ENCODE data around the gene TIMM9. TPM values are rescaled to one million over a fixed set of nuclear protein-coding genes. Genes with fewer than 3 reads are reported as not detected.

The TIMM9 gene, protein sequence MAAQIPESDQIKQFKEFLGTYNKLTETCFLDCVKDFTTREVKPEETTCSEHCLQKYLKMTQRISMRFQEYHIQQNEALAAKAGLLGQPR
- total RNA-seq (2014; rRNA removed; shearing (Covaris generic)) = 39.4 and 108 TPM in 2 replicates
- 66.1 and 69.1 TPM in 2 replicates for polyA plus RNA-seq (2016; fragmentation: Nextera tagmentation; extraction: Ambion mirVana)

DNA sequence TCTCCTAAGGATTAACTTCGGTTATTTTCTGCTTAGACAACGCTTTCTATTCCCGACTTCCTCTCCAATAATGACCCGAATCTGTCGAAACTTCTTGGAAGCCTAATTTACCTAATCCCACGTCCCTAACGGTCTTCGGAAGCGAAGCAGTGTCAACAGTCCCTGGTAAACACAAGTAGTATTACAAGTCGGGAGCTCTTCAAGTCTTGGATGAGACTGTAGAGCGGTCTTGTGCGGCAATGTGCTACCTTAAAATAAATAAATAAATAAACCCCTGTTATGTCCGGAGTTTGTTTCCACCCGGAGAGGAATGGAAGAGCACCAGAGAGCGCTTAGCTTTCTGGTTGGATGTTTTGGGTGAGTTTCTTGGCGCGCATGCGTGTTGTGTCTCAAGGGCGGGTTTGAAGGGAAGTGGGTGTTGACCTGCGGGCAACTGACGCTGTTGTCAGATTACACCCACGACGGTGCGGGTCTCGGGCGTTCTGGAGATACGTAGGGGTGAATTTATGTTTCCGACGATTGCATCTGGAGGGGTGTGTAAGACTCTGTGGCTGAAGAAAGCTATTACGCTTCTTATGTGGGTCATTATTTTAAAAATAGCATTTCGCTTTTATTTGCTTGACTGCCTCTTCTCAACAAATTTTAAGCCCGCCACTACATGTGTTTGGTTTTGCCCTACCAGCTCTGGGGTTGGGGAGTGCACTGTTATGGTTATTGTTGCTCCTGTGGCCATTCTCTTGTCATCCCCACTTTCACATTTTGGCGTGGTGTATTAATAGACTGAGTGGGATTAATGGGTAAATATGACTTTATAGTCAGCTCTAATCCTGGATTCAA is at the start of gene TIMM9, which contains the start of gene KIAA0586:
Gene TIMM9 (minus strand): TSS at position 251 of the 837 bp plus-strand sequence. CDS start 15,586 bp downstream, outside the sequence.
Gene KIAA0586 (plus strand): TSS at position 439 of the 837 bp plus-strand sequence. CDS start 546 bp downstream, outside the sequence.
- H4K20me1 ChIP-seq (ENCODE audit: insufficient read depth) = no peaks in the 10 kb centered on the region
- peaks cover 59% of the 10 kb centered on the region for H3K79me2 ChIP-seq (ENCODE audit: insufficient read depth)
- no peaks in the 10 kb centered on the region for H3K9me3 ChIP-seq (ENCODE audit: low read depth)
- no peaks in the 10 kb centered on the region for H3K36me3 ChIP-seq (ENCODE audit: low read depth)
- H3K4me2 ChIP-seq (ENCODE audit: unreplicated experiment) = peak within 1 kb of the TSS; percentile 94
- H3K9ac ChIP-seq = peak within 1 kb of the TSS; percentile 98
- peak within 1 kb of the TSS; percentile 99 for H3K27ac ChIP-seq
- peak within 1 kb of the TSS; percentile 99 for H3K4me3 ChIP-seq
- TF ChIP-seq EZH2phosphoT487 (IDR thresholded peaks at IDR 0.05; ENCODE audit: insufficient read depth, low read depth) (no peak), EZH2 (IDR thresholded peaks at IDR 0.05; ENCODE audit: insufficient read depth, poor library complexity, severe bottlenecking) (no peak)
- H2AFZ ChIP-seq = peak within 1 kb of the TSS; percentile 100
- WGBS, 2 experiments (ENCODE audit: low coverage in 1 of 2, low lambda C conversion rate in 2 of 2, missing lambda C conversion rate in 2 of 2) = 1% methylated on average over 33 of the region's 33 CpGs
- DNase-seq = peak; percentile 98
- in situ Hi-C loops (cut with MboI) = no loop called here
- H3K9me2 ChIP-seq (ENCODE audit: insufficient read depth) = no peaks in the 10 kb centered on the region
- peaks cover 23% of the 10 kb centered on the region for H3K4me1 ChIP-seq (ENCODE audit: insufficient read depth)
- H3K27me3 ChIP-seq (replicated peaks; ENCODE audit: insufficient read depth) = no peaks in the 10 kb centered on the region
- peaks cover 24% of the 10 kb centered on the region for H3F3A ChIP-seq (ENCODE audit: insufficient read depth)

DNA sequence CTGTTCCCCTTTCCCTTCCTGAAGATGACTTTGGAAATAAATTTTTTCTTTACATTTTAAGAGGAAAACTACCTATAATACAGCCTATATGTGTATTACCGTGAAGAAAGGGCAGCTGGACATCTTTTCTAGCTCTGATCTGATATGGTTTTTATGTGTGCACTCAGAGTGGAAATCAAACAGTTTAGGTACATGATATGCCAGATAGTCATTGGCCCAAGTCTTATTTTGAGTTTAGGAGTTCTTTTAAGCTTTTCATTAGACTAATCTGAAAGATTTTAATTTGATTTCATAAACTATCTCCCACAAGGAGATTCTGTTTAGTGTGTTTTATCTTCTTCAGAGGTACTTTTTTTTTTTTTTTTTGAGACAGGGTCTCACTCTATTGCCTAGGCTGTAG is 49.0 kb upstream of the TIMM9 start:
- Histone ChIP-seq H3K9me3 (ENCODE audit: low read depth) (no peaks in the 10 kb centered on the region), H3K36me3 (ENCODE audit: low read depth) (peaks cover 18% of the 10 kb centered on the region), H3K4me1 (ENCODE audit: insufficient read depth) (no peaks in the 10 kb centered on the region), H3K9me2 (ENCODE audit: insufficient read depth) (no peaks in the 10 kb centered on the region), H3K27ac (no peak overlapping the region), H3K79me2 (ENCODE audit: insufficient read depth) (no peaks in the 10 kb centered on the region), H3K4me3 (no peak overlapping the region), H4K20me1 (ENCODE audit: insufficient read depth) (no peaks in the 10 kb centered on the region), H2AFZ (no peak overlapping the region), H3K27me3 (replicated peaks; ENCODE audit: insufficient read depth) (no peaks in the 10 kb centered on the region), H3K9ac (no peak overlapping the region), H3K4me2 (ENCODE audit: unreplicated experiment) (no peak overlapping the region), H3F3A (ENCODE audit: insufficient read depth) (no peaks in the 10 kb centered on the region)
- DNase-seq = no peak
- in situ Hi-C loops (cut with MboI) = loop anchor here (25.0 kb wide), 1 partner anchor 961 kb away; no protein-coding TSS in a partner anchor
- 98 to 100% methylated on average over 1 of the region's 1 CpG for WGBS, 2 experiments (ENCODE audit: low coverage in 1 of 2, low lambda C conversion rate in 2 of 2, missing lambda C conversion rate in 2 of 2)
- no peak for TF ChIP-seq EZH2 (IDR thresholded peaks at IDR 0.05; ENCODE audit: insufficient read depth, poor library complexity, severe bottlenecking)
- TF ChIP-seq EZH2phosphoT487 (IDR thresholded peaks at IDR 0.05; ENCODE audit: insufficient read depth, low read depth) = no peak

DNA sequence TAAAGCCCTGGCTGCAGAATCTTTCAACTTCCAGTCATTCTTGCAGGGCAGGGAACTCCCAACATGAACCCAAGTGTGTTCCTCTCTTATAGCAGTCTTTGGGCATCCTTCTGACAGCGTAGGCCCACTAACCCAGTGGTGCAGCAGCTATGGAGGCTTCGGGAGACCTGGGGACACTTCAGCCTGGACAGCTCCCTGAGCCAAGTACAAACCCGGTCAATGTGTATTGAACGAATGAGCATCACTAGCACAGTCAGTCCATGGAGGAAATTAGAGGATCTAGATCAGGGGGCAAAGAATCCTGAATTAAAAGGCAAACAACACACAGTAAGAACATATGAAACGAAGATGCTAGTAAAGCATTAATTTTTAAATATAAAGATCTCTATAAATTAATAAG is 42.0 kb upstream of the TIMM9 start:
- Histone ChIP-seq H3F3A (ENCODE audit: insufficient read depth) (no peaks in the 10 kb centered on the region), H3K27me3 (replicated peaks; ENCODE audit: insufficient read depth) (no peaks in the 10 kb centered on the region), H3K9me2 (ENCODE audit: insufficient read depth) (no peaks in the 10 kb centered on the region), H3K4me3 (no peak overlapping the region), H3K9me3 (ENCODE audit: low read depth) (no peaks in the 10 kb centered on the region), H3K4me2 (ENCODE audit: unreplicated experiment) (no peak overlapping the region), H4K20me1 (ENCODE audit: insufficient read depth) (no peaks in the 10 kb centered on the region), H3K4me1 (ENCODE audit: insufficient read depth) (no peaks in the 10 kb centered on the region), H3K79me2 (ENCODE audit: insufficient read depth) (no peaks in the 10 kb centered on the region), H3K36me3 (ENCODE audit: low read depth) (peaks cover 8% of the 10 kb centered on the region), H3K27ac (no peak overlapping the region), H3K9ac (no peak overlapping the region), H2AFZ (no peak overlapping the region)
- no peak for DNase-seq
- 94 to 99% methylated on average over 5 of the region's 5 CpGs for WGBS, 2 experiments (ENCODE audit: low coverage in 1 of 2, low lambda C conversion rate in 2 of 2, missing lambda C conversion rate in 2 of 2)
- TF ChIP-seq EZH2phosphoT487 (IDR thresholded peaks at IDR 0.05; ENCODE audit: insufficient read depth, low read depth) (no peak), EZH2 (IDR thresholded peaks at IDR 0.05; ENCODE audit: insufficient read depth, poor library complexity, severe bottlenecking) (no peak)
- in situ Hi-C loops (cut with MboI) = no loop called here

DNA sequence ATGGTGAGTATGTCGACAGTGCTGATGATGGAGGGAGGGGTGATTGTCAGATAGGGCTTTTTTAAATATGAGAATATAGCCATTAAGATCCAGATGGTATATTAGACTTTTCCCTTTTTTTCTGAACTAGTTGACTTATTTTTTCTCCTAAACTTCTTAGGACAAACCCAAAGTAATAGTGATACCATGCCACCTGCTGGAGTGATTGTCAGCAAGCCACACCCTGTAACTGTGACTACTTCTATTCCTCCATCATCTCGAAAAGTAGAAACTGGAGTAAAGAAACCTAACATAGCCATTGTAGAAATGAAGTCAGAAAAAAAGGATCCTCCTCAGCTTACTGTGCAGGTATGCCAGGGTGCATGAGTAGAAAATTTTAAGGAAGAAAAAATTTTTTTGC is 40.2 kb upstream of the TIMM9 start:
- Histone ChIP-seq H3K4me2 (ENCODE audit: unreplicated experiment) (no peak overlapping the region), H2AFZ (no peak overlapping the region), H3K27me3 (replicated peaks; ENCODE audit: insufficient read depth) (no peaks in the 10 kb centered on the region), H3K79me2 (ENCODE audit: insufficient read depth) (no peaks in the 10 kb centered on the region), H3K27ac (no peak overlapping the region), H3K9me3 (ENCODE audit: low read depth) (no peaks in the 10 kb centered on the region), H3K4me1 (ENCODE audit: insufficient read depth) (no peaks in the 10 kb centered on the region), H3K4me3 (no peak overlapping the region), H4K20me1 (ENCODE audit: insufficient read depth) (no peaks in the 10 kb centered on the region), H3F3A (ENCODE audit: insufficient read depth) (no peaks in the 10 kb centered on the region), H3K36me3 (ENCODE audit: low read depth) (peaks cover 7% of the 10 kb centered on the region), H3K9me2 (ENCODE audit: insufficient read depth) (no peaks in the 10 kb centered on the region), H3K9ac (no peak overlapping the region)
- TF ChIP-seq EZH2phosphoT487 (IDR thresholded peaks at IDR 0.05; ENCODE audit: insufficient read depth, low read depth) (no peak), EZH2 (IDR thresholded peaks at IDR 0.05; ENCODE audit: insufficient read depth, poor library complexity, severe bottlenecking) (no peak)
- WGBS, 2 experiments (ENCODE audit: low coverage in 1 of 2, low lambda C conversion rate in 2 of 2, missing lambda C conversion rate in 2 of 2) = 98 to 99% methylated on average over 2 of the region's 2 CpGs
- no peak for DNase-seq
- in situ Hi-C loops (cut with MboI) = no loop called here
